ENCODE results near the gene GON7.
"Not testable (repeated sequence)": the region's sequence is repeated elsewhere in the genome, so short reads cannot be mapped to it uniquely, and the experiment has no call there.

DNA sequence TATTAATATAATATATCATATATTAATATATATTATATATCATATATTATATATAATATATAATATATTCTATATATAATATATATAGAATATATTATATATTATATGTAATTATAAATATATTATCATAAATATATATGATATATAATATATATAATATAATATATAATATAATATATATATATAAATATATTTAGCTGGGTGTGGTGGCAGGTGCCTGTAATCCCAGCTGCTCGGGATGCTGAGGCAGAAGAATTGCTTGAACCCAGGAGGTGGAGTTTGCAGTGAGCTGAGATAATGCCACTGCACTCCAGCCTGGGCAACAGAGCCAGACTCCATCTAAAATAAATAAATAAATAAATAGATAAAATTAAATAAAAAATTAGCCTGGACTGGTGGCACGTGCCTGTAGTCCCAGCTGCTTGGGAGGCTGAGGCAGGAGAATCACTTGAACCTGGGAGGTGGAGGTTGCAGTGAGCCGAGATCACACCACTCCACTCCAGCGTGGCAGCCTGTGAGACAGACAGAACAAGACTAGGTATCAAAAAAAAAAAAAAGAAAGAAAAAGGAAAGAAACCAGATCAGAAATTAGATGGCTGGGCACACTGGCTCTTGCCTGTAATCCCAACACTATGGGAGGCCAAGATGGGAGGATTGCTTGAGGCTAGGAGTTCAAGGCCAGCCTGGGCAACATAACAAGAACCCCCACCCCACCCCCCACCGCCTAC, 47.1 kb downstream of the GON7 start:
- not testable (repeated sequence) for TF ChIP-seq FOSL1 (IDR thresholded peaks at IDR 0.05; ENCODE audit: insufficient read depth, low read depth, low read length); KDM1A (IDR thresholded peaks at IDR 0.05; ENCODE audit: borderline replicate concordance, low read length); CBX8 (IDR thresholded peaks at IDR 0.05; ENCODE audit: borderline replicate concordance, low read depth, low read length); EZH2 (IDR thresholded peaks at IDR 0.05; ENCODE audit: low read depth, low read length, severe bottlenecking); SIX5 (IDR thresholded peaks at IDR 0.05; ENCODE audit: low read depth, low read length)
- TF ChIP-seq, protein P1, sequence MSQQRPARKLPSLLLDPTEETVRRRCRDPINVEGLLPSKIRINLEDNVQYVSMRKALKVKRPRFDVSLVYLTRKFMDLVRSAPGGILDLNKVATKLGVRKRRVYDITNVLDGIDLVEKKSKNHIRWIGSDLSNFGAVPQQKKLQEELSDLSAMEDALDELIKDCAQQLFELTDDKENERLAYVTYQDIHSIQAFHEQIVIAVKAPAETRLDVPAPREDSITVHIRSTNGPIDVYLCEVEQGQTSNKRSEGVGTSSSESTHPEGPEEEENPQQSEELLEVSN (IDR thresholded peaks at IDR 0.05), result not testable (repeated sequence)
- TF ChIP-seq, protein P2, sequence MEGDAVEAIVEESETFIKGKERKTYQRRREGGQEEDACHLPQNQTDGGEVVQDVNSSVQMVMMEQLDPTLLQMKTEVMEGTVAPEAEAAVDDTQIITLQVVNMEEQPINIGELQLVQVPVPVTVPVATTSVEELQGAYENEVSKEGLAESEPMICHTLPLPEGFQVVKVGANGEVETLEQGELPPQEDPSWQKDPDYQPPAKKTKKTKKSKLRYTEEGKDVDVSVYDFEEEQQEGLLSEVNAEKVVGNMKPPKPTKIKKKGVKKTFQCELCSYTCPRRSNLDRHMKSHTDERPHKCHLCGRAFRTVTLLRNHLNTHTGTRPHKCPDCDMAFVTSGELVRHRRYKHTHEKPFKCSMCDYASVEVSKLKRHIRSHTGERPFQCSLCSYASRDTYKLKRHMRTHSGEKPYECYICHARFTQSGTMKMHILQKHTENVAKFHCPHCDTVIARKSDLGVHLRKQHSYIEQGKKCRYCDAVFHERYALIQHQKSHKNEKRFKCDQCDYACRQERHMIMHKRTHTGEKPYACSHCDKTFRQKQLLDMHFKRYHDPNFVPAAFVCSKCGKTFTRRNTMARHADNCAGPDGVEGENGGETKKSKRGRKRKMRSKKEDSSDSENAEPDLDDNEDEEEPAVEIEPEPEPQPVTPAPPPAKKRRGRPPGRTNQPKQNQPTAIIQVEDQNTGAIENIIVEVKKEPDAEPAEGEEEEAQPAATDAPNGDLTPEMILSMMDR (IDR thresholded peaks at IDR 0.05; ENCODE audit: control extremely low read depth in 1 of 3, insufficient read depth in 1 of 3, low read depth in 1 of 3, low read length in 3 of 3), result not testable (repeated sequence)
